Hepatocyte (in vitro differentiated cells): ENCODE results near the gene DNAL4. TPM values are rescaled to one million over a fixed set of nuclear protein-coding genes. Genes with fewer than 3 reads are reported as not detected.

Experiments
- DNase-seq: peaks from one replicate; pipeline ENCODE4 v3.0.0-alpha.2; 2016; ENCODE audit warnings: low spot score
- H2AFZ ChIP-seq: fragments of 200-600 bp; sonication (generic); 2 replicates; pipeline ENCODE4 v1.6.0; 2016; ENCODE audit warnings: antibody characterized with exemption, mild to moderate bottlenecking
- H3K27ac ChIP-seq: fragments of 200-600 bp; sonication (generic); 2 replicates; pipeline ENCODE4 v1.5.1; 2016; ENCODE audit warnings: mild to moderate bottlenecking
- H3K27me3 ChIP-seq: fragments of 200-600 bp; sonication (generic); 2 replicates; pipeline ENCODE4 v1.6.1; 2016
- H3K36me3 ChIP-seq: fragments of 200-600 bp; sonication (generic); replicated peaks from 2 replicates; pipeline ENCODE4 v1.5.1; 2016; ENCODE audit warnings: low read depth; ENCODE audit not compliant: insufficient read depth
- H3K4me1 ChIP-seq: fragments of 200-600 bp; sonication (generic); 2 replicates; pipeline ENCODE4 v1.5.1; 2016; ENCODE audit warnings: mild to moderate bottlenecking, moderate library complexity; ENCODE audit not compliant: insufficient read depth
- H3K4me2 ChIP-seq: fragments of 200-600 bp; sonication (generic); 2 replicates; pipeline ENCODE4 v1.6.0; 2016
- H3K4me3 ChIP-seq: fragments of 200-600 bp; sonication (generic); 2 replicates; pipeline ENCODE4 v1.5.1; 2016; ENCODE audit warnings: mild to moderate bottlenecking
- H3K79me2 ChIP-seq: fragments of 200-600 bp; sonication (generic); 2 replicates; pipeline ENCODE4 v1.6.0; 2017; ENCODE audit warnings: mild to moderate bottlenecking
- H3K9me2 ChIP-seq: fragments of 200-600 bp; sonication (generic); replicated peaks from 2 replicates; pipeline ENCODE4 v1.6.0; 2017; ENCODE audit warnings: mild to moderate bottlenecking; ENCODE audit not compliant: insufficient read depth
- H3K9me3 ChIP-seq: fragments of 200-600 bp; sonication (generic); 2 replicates; pipeline ENCODE4 v1.5.1; 2016; ENCODE audit warnings: low read depth, mild to moderate bottlenecking
- H4K20me1 ChIP-seq: fragments of 200-600 bp; sonication (generic); 2 replicates; pipeline ENCODE4 v1.6.0; 2016; ENCODE audit warnings: mild to moderate bottlenecking; ENCODE audit not compliant: insufficient read depth, poor library complexity, severe bottlenecking
- CTCF ChIP-seq: fragments of 200-600 bp; sonication (generic); IDR thresholded peaks from 2 replicates; pipeline ENCODE4 v1.5.1; 2016; ENCODE audit warnings: antibody characterized with exemption, mild to moderate bottlenecking; ENCODE audit not compliant: poor library complexity
- EZH2 ChIP-seq: fragments of 200-600 bp; sonication (generic); IDR thresholded peaks from 2 replicates; pipeline ENCODE4 v1.6.1; 2016; ENCODE audit warnings: antibody characterized with exemption, mild to moderate bottlenecking, borderline replicate concordance
- EZH2phosphoT487 ChIP-seq: fragments of 200-600 bp; sonication (generic); IDR thresholded peaks from one replicate; pipeline ENCODE4 v1.6.1; 2018; ENCODE audit warnings: antibody characterized with exemption, mild to moderate bottlenecking, low read depth, moderate library complexity; ENCODE audit not compliant: unreplicated experiment, severe bottlenecking
- WGBS: methylation state at CpG from one replicate; pipeline ENCODE4 v1.1.6; 2016; ENCODE audit warnings: low lambda C conversion rate; ENCODE audit errors: missing lambda C conversion rate; 5-methylcytosine and 5-hydroxymethylcytosine counted together
- polyA plus RNA-seq: library from polyadenylated mRNA; unstranded; fragments of >200 nt; fragmentation: Nextera tagmentation; extraction: Ambion mirVana; gene quantifications from 2 replicates; pipeline ENCODE4 v1.2.1, GENCODE V29; 2016
- total RNA-seq: library from RNA; depleted of rRNA; stranded (reverse); fragments of >200 nt; gene quantifications from 2 replicates; pipeline ENCODE4 v1.2.3, GENCODE V29; 2014

Gene DNAL4
- total and polyA plus RNA-seq, 2 experiments from 2014 or later = 11.9 to 21.5 TPM

GRCh38 chr22:38831166-38831945, 37.4 kb upstream of the DNAL4 start:
- Histone ChIP-seq H2AFZ (no peak overlapping the region), H3K9me3 (no peaks in the 10 kb centered on the region), H3K4me1 (no peaks in the 10 kb centered on the region), H3K36me3 (no peaks in the 10 kb centered on the region), H3K79me2 (no peaks in the 10 kb centered on the region), H3K27me3 (no peaks in the 10 kb centered on the region), H3K4me2 (no peak overlapping the region), H3K9me2 (no peaks in the 10 kb centered on the region), H3K27ac (no peak overlapping the region), H4K20me1 (no peaks in the 10 kb centered on the region), H3K4me3 (no peak overlapping the region)
- TF ChIP-seq EZH2 (no peak), CTCF (no peak), EZH2phosphoT487 (no peak)
- 87% methylated on average over 16 of the region's 16 CpGs for WGBS
- no peak for DNase-seq

- H3K27me3 ChIP-seq = no peaks in the 10 kb centered on the region
- H3K4me1 ChIP-seq = no peaks in the 10 kb centered on the region
- no peaks in the 10 kb centered on the region for H3K79me2 ChIP-seq
- no peak overlapping the region for H3K4me3 ChIP-seq
- H3K9me2 ChIP-seq = no peaks in the 10 kb centered on the region
- H2AFZ ChIP-seq = no peak overlapping the region
- 93% methylated on average over 4 of the region's 7 CpGs for WGBS
- no peak overlapping the region for H3K4me2 ChIP-seq
- TF ChIP-seq EZH2phosphoT487 (no peak), CTCF (no peak), EZH2 (no peak)
- no peaks in the 10 kb centered on the region for H3K9me3 ChIP-seq
- H3K36me3 ChIP-seq = no peaks in the 10 kb centered on the region
- DNase-seq = no peak
- no peaks in the 10 kb centered on the region for H4K20me1 ChIP-seq
- H3K27ac ChIP-seq = no peak overlapping the region
Observed at GRCh38 chr22:38830845-38831108, 36.8 kb upstream of the DNAL4 start.

- Histone ChIP-seq H4K20me1 (no peaks in the 10 kb centered on the region), H3K36me3 (no peaks in the 10 kb centered on the region), H3K27ac (no peak overlapping the region), H3K9me2 (no peaks in the 10 kb centered on the region), H3K4me2 (no peak overlapping the region), H3K4me3 (no peak overlapping the region), H3K79me2 (no peaks in the 10 kb centered on the region), H3K9me3 (no peaks in the 10 kb centered on the region), H2AFZ (no peak overlapping the region), H3K27me3 (no peaks in the 10 kb centered on the region), H3K4me1 (no peaks in the 10 kb centered on the region)
- WGBS = 90% methylated on average over 17 of the region's 17 CpGs
- no peak for DNase-seq
- TF ChIP-seq CTCF (no peak), EZH2 (no peak), EZH2phosphoT487 (no peak)
Observed at GRCh38 chr22:38830026-38830844, 36.3 kb upstream of the DNAL4 start.
